Type B pancreatic cell (in vitro differentiated cells): ENCODE results near the gene SPEN. TPM values are rescaled to one million over a fixed set of nuclear protein-coding genes. Genes with fewer than 3 reads are reported as not detected.

Source experiments
- DNase-seq: peaks from one replicate; pipeline ENCODE4 v3.0.0; 2021; ENCODE audit warnings: mixed read lengths; ENCODE audit not compliant: unreplicated experiment; ENCODE audit errors: extremely low spot score
- H3K27ac Mint-ChIP-seq: 2 replicates; pipeline ENCODE4 v1.8.0; 2021; ENCODE audit warnings: mild to moderate bottlenecking, mixed read lengths
- H3K27me3 Mint-ChIP-seq: 2 replicates; pipeline ENCODE4 v1.8.0; 2021; ENCODE audit warnings: mixed read lengths
- H3K36me3 Mint-ChIP-seq: 2 replicates; pipeline ENCODE4 v1.8.0; 2021; ENCODE audit warnings: mixed read lengths
- H3K4me1 Mint-ChIP-seq: one replicate; pipeline ENCODE4 v1.8.0; 2021; ENCODE audit warnings: mixed read lengths; ENCODE audit not compliant: unreplicated experiment
- H3K4me3 Mint-ChIP-seq: 2 replicates; pipeline ENCODE4 v1.8.0; 2021; ENCODE audit warnings: mild to moderate bottlenecking, mixed read lengths
- H3K9me3 Mint-ChIP-seq: 2 replicates; pipeline ENCODE4 v1.8.0; 2021; ENCODE audit warnings: mixed read lengths
- CTCF ChIP-seq: fragments of 200-600 bp; sonication (generic); conservative IDR thresholded peaks from 2 replicates; pipeline ENCODE4 v1.5.0; 2021; ENCODE audit warnings: antibody characterized with exemption, mild to moderate bottlenecking
- total RNA-seq: library from RNA; stranded (reverse); gene quantifications from 2 replicates; pipeline ENCODE4 v1.2.1, GENCODE V29; 2021; ENCODE audit warnings: low replicate concordance

Gene SPEN
- total RNA-seq, 1 donor from 2014 or later = 66.5 TPM

DNA sequence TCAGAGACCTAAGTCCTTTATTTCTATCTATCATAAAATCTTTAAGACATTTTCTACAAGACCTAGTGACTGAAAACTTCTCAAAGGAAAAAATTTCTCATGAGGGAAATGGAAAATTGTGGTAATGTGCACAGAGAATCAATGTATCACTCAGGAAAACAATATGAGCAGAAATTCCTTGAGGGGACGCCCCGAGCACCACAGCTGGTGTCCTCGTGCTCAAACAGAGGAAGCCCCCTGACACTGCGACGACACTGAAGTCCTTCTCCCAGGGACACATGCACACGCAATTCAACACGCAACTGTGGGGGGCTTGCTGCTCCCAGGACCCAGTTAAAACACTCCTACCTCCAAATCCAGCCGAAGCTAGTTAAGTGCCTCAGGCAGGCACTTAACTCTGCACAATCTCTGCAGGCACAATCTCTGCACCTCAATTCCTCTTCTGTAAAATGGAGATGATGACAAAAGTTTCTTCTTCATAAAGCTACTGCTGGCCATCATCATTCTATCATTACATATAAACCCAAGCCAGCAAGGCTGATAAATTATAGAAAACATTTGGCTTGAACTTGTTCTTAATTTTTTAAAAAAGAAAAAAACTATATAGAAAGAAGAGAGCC lies 112.4 kb downstream of the SPEN start:
- no peak for DNase-seq
- Mint-ChIP-seq H3K4me3 (no peak overlapping the region), H3K27ac (no peak overlapping the region)

DNA sequence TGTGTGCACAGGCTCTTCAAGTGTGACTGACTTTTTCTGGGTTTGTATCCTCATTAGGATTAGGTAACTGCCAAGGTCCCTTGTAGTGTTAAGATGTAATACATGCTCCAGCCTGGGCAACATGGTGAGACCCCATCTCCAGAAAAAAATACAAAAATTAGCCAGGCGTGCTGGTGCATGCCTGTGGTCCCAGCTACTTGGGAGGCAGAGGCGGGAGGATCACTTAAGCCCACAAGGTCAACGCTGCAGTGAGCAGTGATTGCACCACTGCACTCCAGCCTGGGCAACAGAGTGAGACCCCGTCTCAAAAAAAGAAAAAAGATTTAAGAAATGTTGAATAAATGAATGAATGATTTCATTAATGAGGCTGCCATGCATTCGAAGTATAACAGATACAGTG lies 113.3 kb downstream of the SPEN start:
- TF ChIP-seq CTCF = no peak
- Mint-ChIP-seq H3K4me3 (no peak overlapping the region), H3K36me3 (peaks cover 16% of the 10 kb centered on the region), H3K27me3 (no peaks in the 10 kb centered on the region), H3K4me1 (peaks cover 56% of the 10 kb centered on the region), H3K9me3 (no peaks in the 10 kb centered on the region), H3K27ac (no peak overlapping the region)
- no peak for DNase-seq

More for the DNA sequence above, 112.4 kb downstream of the SPEN start:
- Mint-ChIP-seq H3K9me3 (no peaks in the 10 kb centered on the region), H3K4me1 (peaks cover 56% of the 10 kb centered on the region), H3K27me3 (no peaks in the 10 kb centered on the region), H3K36me3 (peaks cover 8% of the 10 kb centered on the region)
- TF ChIP-seq CTCF = no peak

DNA sequence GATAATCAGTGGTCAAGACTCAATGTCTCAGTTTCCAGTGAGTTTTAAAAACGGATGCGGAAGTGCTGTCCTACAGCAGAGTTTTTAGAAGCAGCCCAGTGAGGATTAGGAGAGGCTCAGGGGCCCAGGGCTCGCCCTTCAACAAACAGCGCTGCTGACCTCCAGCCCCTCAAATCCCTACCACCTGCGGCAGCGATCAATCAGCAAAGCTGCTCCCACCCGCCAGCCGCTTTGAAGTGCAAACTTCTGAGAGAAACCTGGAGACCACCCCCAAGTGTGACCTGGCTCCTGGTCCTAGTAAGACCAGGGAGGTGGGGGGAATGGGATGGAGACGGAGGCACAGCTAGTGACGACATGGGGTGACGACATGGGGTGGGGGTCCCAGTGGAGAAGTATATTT lies 114.0 kb downstream of the SPEN start:
- no peaks in the 10 kb centered on the region for H3K9me3 Mint-ChIP-seq
- TF ChIP-seq CTCF = no peak
- no peak overlapping the region for H3K27ac Mint-ChIP-seq
- no peak for DNase-seq
- H3K4me3 Mint-ChIP-seq = no peak overlapping the region
- peaks cover 11% of the 10 kb centered on the region for H3K36me3 Mint-ChIP-seq
- H3K4me1 Mint-ChIP-seq = peaks cover 53% of the 10 kb centered on the region
- H3K27me3 Mint-ChIP-seq = no peaks in the 10 kb centered on the region

GRCh38 chr1:15962176-15962575 lies 114.7 kb downstream of the SPEN start:
- no peak for DNase-seq
- Mint-ChIP-seq H3K36me3 (peaks cover 10% of the 10 kb centered on the region), H3K4me3 (no peak overlapping the region), H3K27me3 (no peaks in the 10 kb centered on the region), H3K27ac (no peak overlapping the region), H3K4me1 (peaks cover 50% of the 10 kb centered on the region), H3K9me3 (no peaks in the 10 kb centered on the region)
- no peak for TF ChIP-seq CTCF

DNA sequence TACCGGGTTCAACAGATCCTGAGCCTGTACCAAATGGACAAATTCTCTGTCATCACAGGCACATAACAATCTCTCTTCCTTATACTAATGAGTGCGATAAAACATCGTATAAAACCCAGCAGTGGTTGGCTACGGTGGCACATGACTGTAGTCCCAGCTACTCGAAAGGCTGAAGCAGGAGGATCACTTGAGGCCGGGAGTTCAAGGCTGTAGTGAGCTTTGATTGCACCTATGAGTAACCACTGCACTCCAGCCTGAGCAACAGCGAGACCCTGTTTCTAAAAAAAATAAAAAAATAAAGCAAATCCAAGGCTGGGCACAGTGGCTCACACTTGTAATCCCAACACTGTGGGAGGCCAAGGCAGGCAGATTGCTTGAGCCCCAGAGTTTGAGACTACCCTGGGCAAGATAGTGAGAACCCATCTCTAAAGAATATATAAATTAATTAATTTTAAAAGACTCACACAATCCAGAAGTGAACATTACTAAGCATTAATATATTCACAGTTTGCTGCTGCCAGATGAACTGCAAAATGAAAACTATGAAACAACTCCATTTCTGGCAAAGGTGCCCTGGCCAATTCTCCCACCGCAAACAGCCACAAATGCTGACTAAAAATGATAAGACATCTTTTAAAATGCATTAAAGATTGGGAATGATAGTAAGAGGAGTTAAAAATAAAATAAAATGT lies 115.3 kb downstream of the SPEN start:
- Mint-ChIP-seq H3K27ac (no peak overlapping the region), H3K4me3 (no peak overlapping the region), H3K4me1 (peaks cover 44% of the 10 kb centered on the region), H3K36me3 (peaks cover 13% of the 10 kb centered on the region), H3K9me3 (no peaks in the 10 kb centered on the region), H3K27me3 (no peaks in the 10 kb centered on the region)
- DNase-seq = no peak
- no peak for TF ChIP-seq CTCF
